Fibroblast of lung (primary cell): Measurements from ENCODE around the gene USP5.

Experiments
- EZH2 ChIP-seq: IDR thresholded peaks from 2 replicates; pipeline ENCODE4 v1.5.1; 2012; ENCODE audit warnings: low read length, control low read depth, mild to moderate bottlenecking; ENCODE audit errors: missing control alignments
- TF ChIP-seq, protein P1 (sequence below), 2 donors: IDR thresholded peaks in 1 of 2; conservative IDR thresholded peaks in 1 of 2; 1 replicate in 1 of 2; 2 replicates in 1 of 2; pipeline ENCODE4 v1.5.1; 2011 to 2012; ENCODE audit warnings: low read length in 2 of 2, control low read depth in 1 of 2, inconsistent platforms in 1 of 2, low read depth in 1 of 2, mild to moderate bottlenecking in 1 of 2

DNA sequence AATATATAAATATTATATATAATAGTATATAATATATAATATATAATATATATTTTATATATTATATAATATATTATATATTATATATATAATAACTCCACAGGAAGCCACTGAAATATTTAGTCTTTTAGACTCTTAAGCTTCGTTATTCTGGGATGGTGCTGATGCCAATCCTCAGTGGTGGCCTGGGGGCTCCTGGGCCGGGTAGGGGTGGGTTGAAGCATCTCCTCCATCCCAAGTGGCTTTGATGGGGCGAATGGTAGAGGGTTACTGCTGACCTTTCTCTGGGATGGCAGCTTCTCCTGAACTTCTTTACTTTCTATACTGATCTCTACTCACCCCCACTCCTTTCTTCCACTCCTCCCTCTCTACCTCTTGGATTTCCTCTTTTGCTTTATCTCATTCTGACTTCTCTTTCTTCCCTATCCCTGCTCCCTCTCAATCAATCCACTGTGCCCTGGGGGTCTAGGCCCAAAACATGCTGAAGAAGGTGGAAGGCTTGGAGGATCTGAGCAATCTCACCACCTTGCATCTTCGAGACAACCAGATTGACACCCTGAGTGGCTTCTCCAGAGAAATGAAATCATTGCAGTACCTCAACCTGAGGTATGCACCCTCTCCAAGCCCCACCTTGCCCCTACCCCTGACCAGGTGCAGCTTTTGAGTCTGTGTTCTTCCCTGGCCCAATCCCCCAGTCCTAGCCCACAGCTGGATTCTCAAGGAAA lies 57.6 kb downstream of the USP5 start:
- TF ChIP-seq, protein P1, sequence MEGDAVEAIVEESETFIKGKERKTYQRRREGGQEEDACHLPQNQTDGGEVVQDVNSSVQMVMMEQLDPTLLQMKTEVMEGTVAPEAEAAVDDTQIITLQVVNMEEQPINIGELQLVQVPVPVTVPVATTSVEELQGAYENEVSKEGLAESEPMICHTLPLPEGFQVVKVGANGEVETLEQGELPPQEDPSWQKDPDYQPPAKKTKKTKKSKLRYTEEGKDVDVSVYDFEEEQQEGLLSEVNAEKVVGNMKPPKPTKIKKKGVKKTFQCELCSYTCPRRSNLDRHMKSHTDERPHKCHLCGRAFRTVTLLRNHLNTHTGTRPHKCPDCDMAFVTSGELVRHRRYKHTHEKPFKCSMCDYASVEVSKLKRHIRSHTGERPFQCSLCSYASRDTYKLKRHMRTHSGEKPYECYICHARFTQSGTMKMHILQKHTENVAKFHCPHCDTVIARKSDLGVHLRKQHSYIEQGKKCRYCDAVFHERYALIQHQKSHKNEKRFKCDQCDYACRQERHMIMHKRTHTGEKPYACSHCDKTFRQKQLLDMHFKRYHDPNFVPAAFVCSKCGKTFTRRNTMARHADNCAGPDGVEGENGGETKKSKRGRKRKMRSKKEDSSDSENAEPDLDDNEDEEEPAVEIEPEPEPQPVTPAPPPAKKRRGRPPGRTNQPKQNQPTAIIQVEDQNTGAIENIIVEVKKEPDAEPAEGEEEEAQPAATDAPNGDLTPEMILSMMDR (conservative IDR thresholded peaks at IDR 0.05 in 1 of 2, IDR thresholded peaks at IDR 0.05 in 1 of 2; ENCODE audit: low read depth in 1 of 2, low read length in 2 of 2), result no peak
- TF ChIP-seq EZH2, result no peak
